Measurements from ENCODE around the gene CAPZB.
"Not testable (repeated sequence)": the region's sequence is repeated elsewhere in the genome, so short reads cannot be mapped to it uniquely, and the experiment has no call there.

Gene CAPZB

GRCh38 chr1:19305880-19306279, 179.5 kb downstream of the CAPZB start:
- DNase-seq: no peak

- not testable (repeated sequence) for DNase-seq
Measured at GRCh38 chr1:19304081-19304480, 181.3 kb downstream of the CAPZB start.

DNA sequence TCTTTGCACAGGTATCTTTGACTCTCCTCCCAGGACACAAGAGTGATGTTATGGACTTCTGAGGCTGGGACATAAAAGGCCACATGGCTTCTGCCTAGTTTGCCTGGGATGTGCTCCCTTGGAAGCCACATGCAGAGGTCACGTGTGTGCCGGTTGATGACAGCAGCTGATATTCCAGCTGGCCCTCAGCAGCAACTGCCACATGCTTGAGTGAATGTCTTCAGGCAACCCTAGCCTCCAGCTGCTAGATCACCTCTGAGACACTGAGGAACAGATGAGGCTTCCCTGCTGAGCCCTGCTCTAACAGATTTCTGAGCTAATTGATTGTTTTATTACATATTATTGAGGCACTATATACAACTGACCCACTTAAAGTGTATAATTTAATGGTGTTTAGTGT, 185.1 kb downstream of the CAPZB start:
- DNase-seq: no peak

DNA sequence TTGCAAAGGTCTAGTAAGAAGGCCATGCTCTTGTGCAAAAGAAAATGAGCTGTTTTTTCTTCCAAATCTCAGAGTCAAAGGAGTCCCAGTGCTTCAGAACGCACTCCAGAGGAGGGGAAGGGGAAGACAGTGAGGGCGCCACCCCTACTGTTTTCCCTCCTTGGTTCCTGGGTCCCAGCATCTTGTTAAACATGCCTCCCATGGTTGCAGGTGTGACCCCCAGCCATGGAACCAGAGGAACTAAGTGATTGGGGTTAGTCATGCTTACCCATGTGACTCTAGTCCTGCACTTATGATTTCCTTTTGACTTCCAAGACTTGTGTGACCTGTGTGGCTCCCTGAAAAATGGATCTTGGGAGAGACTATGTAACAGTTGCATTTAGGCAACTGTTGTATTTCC, 190.7 kb downstream of the CAPZB start:
- DNase-seq: no peak

DNA sequence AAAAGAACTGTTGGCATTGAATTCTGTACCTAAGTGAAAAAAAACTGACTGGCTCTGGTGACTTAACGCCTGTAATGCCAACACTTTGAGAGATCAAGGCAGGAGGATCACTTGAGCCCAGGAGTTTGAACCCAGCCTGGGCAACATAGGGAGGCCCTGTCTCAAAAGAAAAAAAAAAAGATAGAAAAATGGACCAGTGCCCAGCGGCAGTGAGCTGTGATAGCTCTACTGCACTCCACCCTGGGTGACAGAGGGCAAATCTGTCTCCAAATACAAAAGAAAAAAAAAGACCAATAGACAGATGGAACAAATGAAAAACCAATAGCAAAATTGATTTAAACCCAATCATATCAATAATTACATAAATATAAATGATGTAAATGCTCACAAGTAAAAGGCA, 196.1 kb downstream of the CAPZB start:
- no peak for DNase-seq
